ENCODE results near the gene RSRC2. TPM values are rescaled to one million over a fixed set of nuclear protein-coding genes. Genes with fewer than 3 reads are reported as not detected.

RSRC2 gene
- total RNA-seq, 2 donors from 2014 or later, result 57.8 to 84.5 TPM

DNA sequence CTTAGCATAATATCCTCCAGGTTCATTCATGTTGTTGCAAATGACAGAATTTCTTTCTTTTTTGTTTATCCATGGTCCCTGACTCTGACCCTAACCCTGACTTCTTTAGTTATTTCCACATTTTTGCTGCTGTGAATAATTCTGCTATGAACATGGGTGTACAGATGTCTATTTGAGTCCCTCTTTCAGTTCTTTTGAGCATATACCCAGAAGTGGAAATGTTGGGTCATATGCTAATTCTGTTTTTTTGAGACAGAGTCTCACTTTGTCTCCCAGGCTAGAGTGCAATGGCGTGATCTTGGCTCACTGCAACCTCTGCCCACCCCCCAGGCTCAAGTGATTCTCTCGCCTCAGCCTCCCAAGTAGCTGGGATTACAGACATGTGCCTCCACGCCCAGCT is 33.4 kb upstream of the RSRC2 start:
- no peaks in the 10 kb centered on the region for H3K4me1 ChIP-seq
- no peak overlapping the region for H3K4me3 ChIP-seq
- no peak overlapping the region for H3K27ac ChIP-seq
- H3K36me3 ChIP-seq, result peaks cover 6% of the 10 kb centered on the region
- no peak overlapping the region for H3K9ac ChIP-seq (ENCODE audit: low read depth in 2 of 2, low read length in 2 of 2)
- no peaks in the 10 kb centered on the region for H3K9me3 ChIP-seq
- no peaks in the 10 kb centered on the region for H3K27me3 ChIP-seq
- DNase-seq, result no peak
- intact Hi-C loops (cut with DNase I), result no loop called here
- no peak for TF ChIP-seq CTCF (IDR thresholded peaks at IDR 0.05)

DNA sequence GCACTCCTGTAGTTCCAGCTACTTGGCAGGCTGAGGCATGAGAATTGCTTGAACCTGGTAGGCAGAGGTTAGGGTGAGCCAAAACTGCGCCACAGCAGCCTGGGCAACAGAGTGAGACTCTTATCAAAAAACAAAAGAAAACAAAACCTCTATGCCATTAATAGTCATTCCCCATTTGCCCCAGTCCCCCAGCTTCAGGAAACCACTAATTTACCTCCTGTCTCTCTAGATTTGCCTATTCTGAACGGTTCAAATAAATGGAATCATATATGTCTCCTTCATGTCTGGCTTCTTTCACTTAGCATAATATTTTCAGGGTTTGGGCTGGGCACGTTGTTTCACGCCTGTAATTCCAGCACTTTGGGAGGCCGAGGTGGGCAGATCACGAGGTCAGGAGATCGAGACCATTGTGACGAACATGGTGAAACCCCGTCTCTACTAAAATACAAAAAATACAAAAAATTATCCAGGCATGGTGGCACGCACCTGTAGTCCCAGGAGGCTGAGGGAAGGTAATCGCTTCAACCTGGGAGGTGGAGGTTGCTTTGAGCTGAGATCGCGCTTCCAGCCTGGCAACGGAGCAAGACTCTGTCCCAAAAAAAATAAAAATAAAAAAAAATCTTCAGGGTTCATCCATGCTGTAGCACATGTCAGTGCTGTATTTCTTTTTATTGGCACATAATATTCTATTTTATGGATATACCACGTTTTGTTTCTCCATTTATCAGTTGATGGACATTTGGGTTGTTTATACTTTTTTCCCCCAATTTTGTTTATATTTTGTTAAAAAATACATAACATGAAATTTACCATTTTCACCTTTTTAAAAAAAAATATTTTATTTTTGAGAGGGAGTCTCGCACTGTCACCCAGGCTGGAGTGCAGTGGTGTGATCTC is 32.3 kb upstream of the RSRC2 start:
- no peaks in the 10 kb centered on the region for H3K4me1 ChIP-seq
- H3K27ac ChIP-seq, result no peak overlapping the region
- H3K36me3 ChIP-seq, result peaks cover 6% of the 10 kb centered on the region
- DNase-seq, result no peak
- no peak overlapping the region for H3K9ac ChIP-seq (ENCODE audit: low read depth in 2 of 2, low read length in 2 of 2)
- no peaks in the 10 kb centered on the region for H3K27me3 ChIP-seq
- no peaks in the 10 kb centered on the region for H3K9me3 ChIP-seq
- H3K4me3 ChIP-seq, result no peak overlapping the region
- TF ChIP-seq CTCF (IDR thresholded peaks at IDR 0.05), result no peak
- intact Hi-C loops (cut with DNase I), result no loop called here

- no peaks in the 10 kb centered on the region for H3K9me3 ChIP-seq
- no peak overlapping the region for H3K9ac ChIP-seq (ENCODE audit: low read depth in 2 of 2, low read length in 2 of 2)
- no peak overlapping the region for H3K4me3 ChIP-seq
- H3K27me3 ChIP-seq, result no peaks in the 10 kb centered on the region
- H3K4me1 ChIP-seq, result no peaks in the 10 kb centered on the region
- no peak for TF ChIP-seq CTCF (IDR thresholded peaks at IDR 0.05)
- no peak for DNase-seq
- no peak overlapping the region for H3K27ac ChIP-seq
- H3K36me3 ChIP-seq, result no peaks in the 10 kb centered on the region
- intact Hi-C loops (cut with DNase I), result no loop called here
Measured at GRCh38 chr12:122547330-122547729, 20.6 kb upstream of the RSRC2 start.

DNA sequence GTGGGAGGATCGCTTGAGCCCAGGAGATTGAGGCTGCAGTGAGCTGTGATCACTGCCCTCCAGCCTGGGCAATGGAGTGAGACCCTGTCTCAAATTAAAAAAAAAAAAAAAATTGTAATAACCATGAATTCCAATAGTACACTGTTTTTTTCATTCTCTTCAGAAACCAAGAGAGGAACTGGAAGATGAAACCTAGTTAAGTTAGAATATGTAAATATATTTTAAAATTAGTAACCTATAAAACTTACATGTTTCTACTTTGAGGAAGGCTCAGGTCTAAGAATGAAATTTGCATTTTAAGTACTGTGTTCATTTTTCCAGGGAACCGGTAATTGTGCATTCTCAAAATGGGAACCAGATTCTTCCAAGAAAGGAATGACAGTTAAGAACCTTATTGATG is 19.1 kb upstream of the RSRC2 start:
- Histone ChIP-seq H3K4me3 (no peak overlapping the region), H3K4me1 (no peaks in the 10 kb centered on the region), H3K9ac (ENCODE audit: low read depth in 2 of 2, low read length in 2 of 2) (no peak overlapping the region), H3K27me3 (no peaks in the 10 kb centered on the region), H3K9me3 (no peaks in the 10 kb centered on the region), H3K27ac (no peak overlapping the region), H3K36me3 (no peaks in the 10 kb centered on the region)
- DNase-seq, result no peak
- intact Hi-C loops (cut with DNase I), result no loop called here
- TF ChIP-seq CTCF (IDR thresholded peaks at IDR 0.05), result no peak

DNA sequence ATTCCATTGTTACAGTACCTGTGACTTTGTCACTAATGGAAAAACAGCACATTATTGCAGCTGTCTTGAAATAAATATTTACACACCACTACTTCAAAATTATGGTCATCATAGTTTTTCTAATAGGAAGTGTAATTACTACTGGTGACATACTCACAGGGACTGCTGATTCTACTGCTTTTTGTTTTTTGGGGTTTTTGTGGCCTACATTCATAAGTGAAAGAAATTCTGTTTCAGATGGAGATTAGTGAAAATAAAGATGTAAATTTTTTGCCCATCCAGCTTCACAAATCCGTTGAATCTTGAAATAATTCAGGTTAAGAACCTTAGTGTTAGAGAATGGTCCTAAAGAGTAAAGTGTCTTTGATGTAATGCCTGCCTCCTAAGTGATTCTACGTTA is 17.8 kb upstream of the RSRC2 start:
- Histone ChIP-seq H3K4me1 (no peaks in the 10 kb centered on the region), H3K27me3 (no peaks in the 10 kb centered on the region), H3K27ac (no peak overlapping the region), H3K9ac (ENCODE audit: low read depth in 2 of 2, low read length in 2 of 2) (no peak overlapping the region), H3K36me3 (no peaks in the 10 kb centered on the region), H3K9me3 (no peaks in the 10 kb centered on the region), H3K4me3 (no peak overlapping the region)
- intact Hi-C loops (cut with DNase I), result no loop called here
- no peak for TF ChIP-seq CTCF (IDR thresholded peaks at IDR 0.05)
- no peak for DNase-seq

Measured in colonic mucosa (tissue), 4 donors.